Lower lobe of right lung (tissue), 2 donors: Measurements from ENCODE around the gene PODXL. TPM values are rescaled to one million over a fixed set of nuclear protein-coding genes. Genes with fewer than 3 reads are reported as not detected.

ENCODE experiments used
- ATAC-seq, 2 donors: fragments of 200-7000 bp; cut with Tn5 transposase; one replicate each; pipeline ENCODE4 v1.9.1; 2020 to 2022; ENCODE audit warnings: mild to moderate bottlenecking in 2 of 2, moderate library complexity in 2 of 2
- DNase-seq: peaks from one replicate; pipeline ENCODE4 v3.0.0-alpha.2; 2020
- H3K27ac ChIP-seq: fragments of 200-600 bp; one replicate; pipeline ENCODE4 v1.8.0; 2022
- H3K27me3 ChIP-seq: fragments of 200-600 bp; one replicate; pipeline ENCODE4 v1.8.0; 2022; ENCODE audit warnings: low read depth
- H3K36me3 ChIP-seq: fragments of 200-600 bp; one replicate; pipeline ENCODE4 v1.8.0; 2022; ENCODE audit warnings: mild to moderate bottlenecking
- H3K4me1 ChIP-seq: fragments of 200-600 bp; one replicate; pipeline ENCODE4 v1.8.0; 2022
- H3K4me3 ChIP-seq: fragments of 200-600 bp; one replicate; pipeline ENCODE4 v1.8.0; 2022; ENCODE audit warnings: mild to moderate bottlenecking
- H3K9me3 ChIP-seq: fragments of 200-600 bp; one replicate; pipeline ENCODE4 v1.8.0; 2022
- CTCF ChIP-seq: fragments of 200-600 bp; IDR thresholded peaks from one replicate; pipeline ENCODE4 v1.8.0; 2022; ENCODE audit warnings: antibody characterized with exemption, mild to moderate bottlenecking
- intact Hi-C: fragments of 100-400 bp; cut with DNase I; formaldehyde crosslinking; loops from one replicate; pipeline ENCODE4 v1.11.0; 2022
- total RNA-seq: library from RNA; stranded (reverse); fragmentation: NEBNext Ultra II Directional; extraction: Animal tissue kit (Norgen Biotek cat#: 25700); gene quantifications from one replicate; pipeline ENCODE4 v1.2.1, GENCODE V29; 2021
- donor health status: DM: no; HTN: yes; CAD: no; lungs with severe emphysema.

Gene PODXL
- total RNA-seq, 1 donor from 2014 or later = 116 TPM

- Histone ChIP-seq H3K27ac (no peak overlapping the region), H3K36me3 (peaks cover 15% of the 10 kb centered on the region), H3K4me3 (no peak overlapping the region), H3K9me3 (no peaks in the 10 kb centered on the region), H3K27me3 (no peaks in the 10 kb centered on the region), H3K4me1 (no peaks in the 10 kb centered on the region)
- intact Hi-C loops = no loop called here
- no peak for ATAC-seq
- TF ChIP-seq CTCF = no peak
- DNase-seq = no peak
Observed at GRCh38 chr7:131456338-131456737, 100.1 kb downstream of the PODXL start.

- Histone ChIP-seq H3K4me3 (no peak overlapping the region), H3K9me3 (no peaks in the 10 kb centered on the region), H3K27me3 (no peaks in the 10 kb centered on the region), H3K4me1 (no peaks in the 10 kb centered on the region), H3K27ac (no peak overlapping the region), H3K36me3 (peaks cover 15% of the 10 kb centered on the region)
- TF ChIP-seq CTCF = no peak
- ATAC-seq = no peak
- no peak for DNase-seq
- intact Hi-C loops = no loop called here
Observed at GRCh38 chr7:131455546-131455945, 100.9 kb downstream of the PODXL start.

- Histone ChIP-seq H3K4me1 (no peaks in the 10 kb centered on the region), H3K36me3 (peaks cover 15% of the 10 kb centered on the region), H3K9me3 (no peaks in the 10 kb centered on the region), H3K4me3 (no peak overlapping the region), H3K27ac (no peak overlapping the region), H3K27me3 (no peaks in the 10 kb centered on the region)
- no peak for ATAC-seq
- intact Hi-C loops = no loop called here
- TF ChIP-seq CTCF = no peak
- DNase-seq = no peak
Observed at GRCh38 chr7:131455001-131455400, 101.4 kb downstream of the PODXL start.

GRCh38 chr7:131454498-131454897 lies 101.9 kb downstream of the PODXL start:
- no peaks in the 10 kb centered on the region for H3K27me3 ChIP-seq
- TF ChIP-seq CTCF = no peak
- H3K36me3 ChIP-seq = peaks cover 19% of the 10 kb centered on the region
- no peaks in the 10 kb centered on the region for H3K9me3 ChIP-seq
- ATAC-seq = no peak
- H3K4me3 ChIP-seq = no peak overlapping the region
- intact Hi-C loops = no loop called here
- no peak for DNase-seq
- no peak overlapping the region for H3K27ac ChIP-seq
- H3K4me1 ChIP-seq = no peaks in the 10 kb centered on the region

Other genes with a start within 250 kb of the PODXL start
- 60.4 TPM for gene MKLN1, start 228.8 kb downstream of the PODXL start, total RNA-seq